GM18867 (cell line): ENCODE results near the gene REG1B.
"Not testable (repeated sequence)": the region's sequence is repeated elsewhere in the genome, so short reads cannot be mapped to it uniquely, and the experiment has no call there.

Experiments
- ATAC-seq: cut with Tn5 transposase; IDR thresholded peaks from one replicate; pipeline ENCODE4 v1.9.1; 2021; ENCODE audit warnings: mild to moderate bottlenecking, moderate library complexity; ENCODE audit not compliant: unreplicated experiment

The REG1B gene

GRCh38 chr2:79084495-79085135 is 3.2 kb downstream of the REG1B start:
- ATAC-seq: no peak

DNA sequence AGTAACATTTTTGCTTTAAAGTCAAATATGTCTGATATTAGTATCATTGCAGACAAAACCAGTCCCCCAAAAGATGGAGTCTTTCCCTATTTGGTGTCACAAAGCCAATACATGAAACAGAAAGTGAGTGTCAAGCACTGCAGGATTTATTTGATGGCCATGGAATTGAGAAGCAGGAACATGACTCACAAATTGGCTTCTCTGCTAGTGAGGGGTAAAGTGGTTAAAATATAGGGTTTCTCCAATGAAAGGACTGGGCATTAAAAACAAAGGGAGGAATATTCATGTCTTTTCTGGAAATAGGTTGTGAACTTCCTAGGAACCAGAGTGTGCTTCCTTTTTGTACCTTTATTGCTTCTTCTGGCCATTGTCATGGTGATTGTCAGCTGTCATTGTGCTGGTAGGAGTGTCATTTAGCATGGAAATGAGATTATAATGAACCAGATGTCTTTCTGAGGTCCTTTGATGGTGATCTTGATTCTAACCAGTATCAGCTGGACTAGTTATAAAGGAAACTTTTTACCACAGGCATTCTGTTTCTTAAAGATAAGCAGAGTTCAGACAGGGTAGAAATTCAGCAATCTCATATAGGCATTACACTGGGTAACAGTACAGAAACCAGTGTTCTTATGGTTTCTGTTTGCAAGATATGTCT is 4.1 kb downstream of the REG1B start:
- no peak for ATAC-seq

GRCh38 chr2:79082987-79083386 is 4.8 kb downstream of the REG1B start:
- ATAC-seq: no peak

DNA sequence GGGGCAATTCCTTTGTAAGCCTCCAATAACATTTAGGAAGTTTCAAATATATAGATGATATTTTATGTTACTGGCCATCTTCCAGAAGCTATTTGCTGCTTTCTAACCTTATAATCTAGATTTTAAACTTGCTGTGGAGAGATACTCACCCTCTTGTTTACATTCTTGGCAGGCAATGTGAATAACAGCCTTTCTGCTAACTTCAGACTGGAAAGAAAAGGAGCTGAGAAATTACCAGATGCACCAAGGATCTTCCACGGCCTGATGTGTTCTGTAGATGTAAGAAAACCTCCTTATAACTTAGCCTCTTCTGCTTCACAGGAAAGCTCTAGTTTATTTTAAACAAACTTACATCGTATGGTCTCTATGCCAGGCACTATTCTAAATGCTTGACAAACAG is 16.7 kb downstream of the REG1B start:
- no peak for ATAC-seq

DNA sequence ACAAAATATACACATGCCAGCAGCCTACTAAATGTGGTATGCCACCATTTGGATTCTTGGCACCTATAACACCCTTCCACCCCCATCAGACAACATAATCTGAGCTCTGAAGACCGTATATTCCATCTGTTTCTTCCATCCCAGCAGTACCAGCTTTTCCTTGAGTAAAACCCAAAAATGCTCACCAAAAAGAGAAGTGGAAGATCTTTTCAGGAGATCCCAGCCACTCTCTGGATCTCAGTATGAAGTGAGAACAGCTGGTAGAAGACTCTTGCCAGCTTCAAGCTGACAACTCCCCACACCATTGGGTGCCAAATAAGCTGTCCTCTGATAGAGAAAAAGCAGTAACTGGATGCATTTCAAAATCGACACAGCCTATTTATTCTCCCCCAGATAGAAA is 22.6 kb downstream of the REG1B start:
- ATAC-seq: no peak

- not testable (repeated sequence) for ATAC-seq
Observed at GRCh38 chr2:79054769-79055168, 33.0 kb downstream of the REG1B start.

GRCh38 chr2:79053486-79053885 is 34.3 kb downstream of the REG1B start:
- not testable (repeated sequence) for ATAC-seq

GRCh38 chr2:79041032-79041448 is 46.8 kb downstream of the REG1B start:
- ATAC-seq: peak; percentile 51

- ATAC-seq: no peak
Observed at GRCh38 chr2:79039944-79040343, 47.8 kb downstream of the REG1B start.
